ENCODE measurements around the gene MCTP1.

MCTP1 gene

DNA sequence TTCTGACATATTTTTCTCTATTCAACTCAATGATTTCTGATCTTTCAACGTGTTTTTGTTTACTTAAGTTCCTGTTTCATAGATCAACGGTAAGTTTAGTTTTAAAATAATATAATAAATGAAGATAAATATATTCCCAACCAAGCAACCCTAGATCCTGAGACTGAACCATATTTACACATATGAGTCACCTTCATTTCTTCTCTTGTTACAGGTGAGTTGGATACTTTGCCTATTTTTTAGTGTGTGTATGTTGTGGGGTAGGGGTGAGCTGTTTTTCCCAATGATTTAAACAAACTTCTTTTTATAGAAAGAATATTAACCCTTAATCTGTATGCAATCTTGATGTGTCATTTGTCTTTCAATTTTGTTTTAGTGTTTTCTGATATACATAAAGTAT is 186.9 kb downstream of the MCTP1 start:
- Histone ChIP-seq H3K23ac (ENCODE audit: low read length in 2 of 2) (no peak overlapping the region), H3K14ac (ENCODE audit: low read length in 2 of 2) (no peak overlapping the region), H3K79me1 (replicated peaks; ENCODE audit: low read length, poor library complexity, severe bottlenecking) (no peaks in the 10 kb centered on the region), H3K18ac (ENCODE audit: low read depth in 1 of 2, low read length in 2 of 2) (no peak overlapping the region), H3K4me2 (ENCODE audit: low read length, poor library complexity, severe bottlenecking) (no peak overlapping the region), H3K27ac (ENCODE audit: low read length, poor library complexity, severe bottlenecking) (no peak overlapping the region), H3K9ac (ENCODE audit: low read length) (no peak overlapping the region), H2BK5ac (ENCODE audit: low read depth, low read length, poor library complexity, severe bottlenecking) (no peak overlapping the region), H3K36me3 (ENCODE audit: control insufficient read depth in 1 of 2, insufficient read depth in 2 of 2, low read depth in 1 of 2, low read length in 2 of 2) (no peaks in the 10 kb centered on the region), H2BK120ac (ENCODE audit: low read depth, low read length) (no peak overlapping the region), H3K4ac (ENCODE audit: low read depth in 1 of 2, low read length in 2 of 2) (no peak overlapping the region), H3K27me3 (ENCODE audit: control insufficient read depth in 1 of 2, insufficient read depth in 1 of 2, low read length in 2 of 2) (no peaks in the 10 kb centered on the region), H2AK5ac (ENCODE audit: low read length, severe bottlenecking) (no peak overlapping the region), H3K4me1 (ENCODE audit: control insufficient read depth, insufficient read depth, low read depth, low read length) (peaks cover 5% of the 10 kb centered on the region), H2BK12ac (ENCODE audit: low read length in 2 of 2) (no peak overlapping the region), H4K91ac (ENCODE audit: low read length) (no peak overlapping the region), H3K9me3 (ENCODE audit: control insufficient read depth, low read length) (peaks cover 15% of the 10 kb centered on the region), H2AFZ (ENCODE audit: low read depth, low read length) (no peak overlapping the region), H2BK15ac (ENCODE audit: low read depth, poor library complexity, severe bottlenecking) (no peak overlapping the region), H4K8ac (ENCODE audit: low read length) (no peak overlapping the region), H3K4me3 (ENCODE audit: insufficient read depth in 1 of 2, low read depth in 1 of 2, low read length in 2 of 2) (no peak overlapping the region)
- no CpG with 5 or more reads among the region's 2 CpGs for WGBS
- DNase-seq, result no peak

DNA sequence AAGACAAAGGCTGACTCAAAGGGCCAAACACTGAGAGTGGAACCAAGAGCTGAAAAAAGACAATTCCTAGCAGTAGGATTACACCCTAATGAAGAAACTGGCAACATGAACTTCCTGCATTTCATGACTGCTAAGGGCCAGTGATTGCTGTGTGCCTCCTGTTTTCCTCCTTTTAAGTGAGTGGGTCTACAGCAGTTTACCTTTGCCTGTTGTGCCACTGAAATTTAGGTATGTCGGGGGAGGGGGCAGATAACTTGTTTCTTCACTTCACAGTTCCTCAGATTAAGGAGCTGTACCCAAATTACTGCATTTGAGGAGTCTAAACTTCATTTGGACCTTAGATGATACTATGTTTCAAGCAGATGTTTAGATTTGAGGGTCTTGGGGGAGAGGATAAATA is 191.7 kb downstream of the MCTP1 start:
- Histone ChIP-seq H3K23ac (ENCODE audit: low read length in 2 of 2) (no peak overlapping the region), H3K27ac (ENCODE audit: low read length, poor library complexity, severe bottlenecking) (no peak overlapping the region), H3K18ac (ENCODE audit: low read depth in 1 of 2, low read length in 2 of 2) (no peak overlapping the region)

DNA sequence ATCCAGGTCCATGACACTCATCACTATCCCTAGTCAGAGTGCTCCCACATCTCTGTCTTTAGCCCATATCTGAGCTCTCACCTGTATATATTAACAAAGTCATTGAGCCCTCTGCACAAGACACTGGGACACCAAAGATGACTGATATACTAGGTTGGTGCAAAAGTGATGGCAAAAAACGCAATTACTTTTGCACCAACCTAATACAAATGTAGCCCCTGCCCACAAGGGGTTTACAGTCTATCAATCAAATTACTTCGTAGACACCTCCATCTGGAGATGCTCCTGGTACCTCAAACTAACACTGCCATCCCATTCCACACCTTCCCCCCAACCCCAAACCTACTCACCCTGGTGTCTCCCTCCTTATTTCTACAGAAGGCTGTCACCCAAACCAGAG is 194.1 kb downstream of the MCTP1 start:
- H3K4me3 ChIP-seq (ENCODE audit: insufficient read depth in 1 of 2, low read depth in 1 of 2, low read length in 2 of 2), result no peak overlapping the region
- no peak overlapping the region for H2BK120ac ChIP-seq (ENCODE audit: low read depth, low read length)
- H3K23ac ChIP-seq (ENCODE audit: low read length in 2 of 2), result no peak overlapping the region
- no peak overlapping the region for H3K4me2 ChIP-seq (ENCODE audit: low read length, poor library complexity, severe bottlenecking)
- H3K79me1 ChIP-seq (replicated peaks; ENCODE audit: low read length, poor library complexity, severe bottlenecking), result no peaks in the 10 kb centered on the region
- no peak overlapping the region for H4K91ac ChIP-seq (ENCODE audit: low read length)
- H3K14ac ChIP-seq (ENCODE audit: low read length in 2 of 2), result no peak overlapping the region
- H2AFZ ChIP-seq (ENCODE audit: low read depth, low read length), result no peak overlapping the region
- no peak overlapping the region for H3K27ac ChIP-seq (ENCODE audit: low read length, poor library complexity, severe bottlenecking)
- no peak overlapping the region for H2BK5ac ChIP-seq (ENCODE audit: low read depth, low read length, poor library complexity, severe bottlenecking)
- no peak for DNase-seq
- H3K4ac ChIP-seq (ENCODE audit: low read depth in 1 of 2, low read length in 2 of 2), result no peak overlapping the region
- peaks cover 11% of the 10 kb centered on the region for H3K9me3 ChIP-seq (ENCODE audit: control insufficient read depth, low read length)
- no peaks in the 10 kb centered on the region for H3K27me3 ChIP-seq (ENCODE audit: control insufficient read depth in 1 of 2, insufficient read depth in 1 of 2, low read length in 2 of 2)
- no peak overlapping the region for H4K8ac ChIP-seq (ENCODE audit: low read length)
- no peak overlapping the region for H2BK15ac ChIP-seq (ENCODE audit: low read depth, poor library complexity, severe bottlenecking)
- peaks cover 2% of the 10 kb centered on the region for H3K4me1 ChIP-seq (ENCODE audit: control insufficient read depth, insufficient read depth, low read depth, low read length)
- H2AK5ac ChIP-seq (ENCODE audit: low read length, severe bottlenecking), result no peak overlapping the region
- no peak overlapping the region for H3K18ac ChIP-seq (ENCODE audit: low read depth in 1 of 2, low read length in 2 of 2)
- no peak overlapping the region for H2BK12ac ChIP-seq (ENCODE audit: low read length in 2 of 2)
- 74% methylated on average over 2 of the region's 2 CpGs for WGBS
- H3K36me3 ChIP-seq (ENCODE audit: control insufficient read depth in 1 of 2, insufficient read depth in 2 of 2, low read depth in 1 of 2, low read length in 2 of 2), result no peaks in the 10 kb centered on the region
- no peak overlapping the region for H3K9ac ChIP-seq (ENCODE audit: low read length)

More for the DNA sequence above, 191.7 kb downstream of the MCTP1 start:
- Histone ChIP-seq H2AFZ (ENCODE audit: low read depth, low read length) (no peak overlapping the region), H3K9ac (ENCODE audit: low read length) (no peak overlapping the region), H3K4me1 (ENCODE audit: control insufficient read depth, insufficient read depth, low read depth, low read length) (no peaks in the 10 kb centered on the region), H2BK120ac (ENCODE audit: low read depth, low read length) (no peak overlapping the region), H2BK12ac (ENCODE audit: low read length in 2 of 2) (no peak overlapping the region), H3K4me2 (ENCODE audit: low read length, poor library complexity, severe bottlenecking) (no peak overlapping the region), H3K27me3 (ENCODE audit: control insufficient read depth in 1 of 2, insufficient read depth in 1 of 2, low read length in 2 of 2) (no peaks in the 10 kb centered on the region), H4K91ac (ENCODE audit: low read length) (no peak overlapping the region), H3K14ac (ENCODE audit: low read length in 2 of 2) (no peak overlapping the region), H2AK5ac (ENCODE audit: low read length, severe bottlenecking) (no peak overlapping the region), H4K8ac (ENCODE audit: low read length) (no peak overlapping the region), H3K79me1 (replicated peaks; ENCODE audit: low read length, poor library complexity, severe bottlenecking) (no peaks in the 10 kb centered on the region), H3K36me3 (ENCODE audit: control insufficient read depth in 1 of 2, insufficient read depth in 2 of 2, low read depth in 1 of 2, low read length in 2 of 2) (no peaks in the 10 kb centered on the region), H2BK15ac (ENCODE audit: low read depth, poor library complexity, severe bottlenecking) (no peak overlapping the region), H3K9me3 (ENCODE audit: control insufficient read depth, low read length) (peaks cover 16% of the 10 kb centered on the region), H3K4me3 (ENCODE audit: insufficient read depth in 1 of 2, low read depth in 1 of 2, low read length in 2 of 2) (no peak overlapping the region), H3K4ac (ENCODE audit: low read depth in 1 of 2, low read length in 2 of 2) (no peak overlapping the region), H2BK5ac (ENCODE audit: low read depth, low read length, poor library complexity, severe bottlenecking) (no peak overlapping the region)
- 67% methylated on average over 1 of the region's 1 CpG for WGBS
- no peak for DNase-seq

DNA sequence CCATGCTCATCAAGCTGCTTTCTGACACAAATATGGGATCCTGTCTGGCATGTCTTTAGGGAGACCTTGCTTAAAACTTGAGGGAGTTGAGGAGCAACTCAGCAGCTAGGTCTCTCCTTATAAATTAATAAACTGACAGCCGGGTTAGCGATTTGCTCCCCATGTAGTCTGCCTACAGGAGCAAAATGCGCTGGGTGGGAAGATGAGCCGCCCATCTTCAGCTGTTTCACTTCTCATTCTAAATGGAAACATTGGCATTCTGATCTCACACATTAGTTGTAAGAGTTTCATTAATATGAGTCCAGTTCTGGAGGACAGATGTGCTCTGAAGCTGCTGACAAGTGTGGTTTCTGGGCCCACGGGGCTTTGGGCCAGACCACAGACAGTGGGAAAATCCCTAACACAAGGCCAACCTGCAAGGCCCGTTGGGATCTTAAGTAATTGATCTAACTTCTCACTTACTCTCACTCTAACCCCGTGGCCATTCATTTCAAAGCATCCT is 197.0 kb downstream of the MCTP1 start:
- H3K4me3 ChIP-seq (ENCODE audit: insufficient read depth in 1 of 2, low read depth in 1 of 2, low read length in 2 of 2), result no peak overlapping the region
- no peak overlapping the region for H2BK15ac ChIP-seq (ENCODE audit: low read depth, poor library complexity, severe bottlenecking)
- no peak overlapping the region for H3K4me2 ChIP-seq (ENCODE audit: low read length, poor library complexity, severe bottlenecking)
- peaks cover 4% of the 10 kb centered on the region for H3K4me1 ChIP-seq (ENCODE audit: control insufficient read depth, insufficient read depth, low read depth, low read length)
- H3K18ac ChIP-seq (ENCODE audit: low read depth in 1 of 2, low read length in 2 of 2), result no peak overlapping the region
- DNase-seq, result no peak
- H2BK12ac ChIP-seq (ENCODE audit: low read length in 2 of 2), result no peak overlapping the region
- 98% methylated on average over 4 of the region's 7 CpGs for WGBS
- no peaks in the 10 kb centered on the region for H3K9me3 ChIP-seq (ENCODE audit: control insufficient read depth, low read length)
- H3K4ac ChIP-seq (ENCODE audit: low read depth in 1 of 2, low read length in 2 of 2), result no peak overlapping the region
- no peak overlapping the region for H3K27ac ChIP-seq (ENCODE audit: low read length, poor library complexity, severe bottlenecking)
- no peak overlapping the region for H2AK5ac ChIP-seq (ENCODE audit: low read length, severe bottlenecking)
- no peak overlapping the region for H3K23ac ChIP-seq (ENCODE audit: low read length in 2 of 2)
- no peak overlapping the region for H3K14ac ChIP-seq (ENCODE audit: low read length in 2 of 2)
- no peaks in the 10 kb centered on the region for H3K36me3 ChIP-seq (ENCODE audit: control insufficient read depth in 1 of 2, insufficient read depth in 2 of 2, low read depth in 1 of 2, low read length in 2 of 2)
- no peak overlapping the region for H2BK120ac ChIP-seq (ENCODE audit: low read depth, low read length)
- no peaks in the 10 kb centered on the region for H3K79me1 ChIP-seq (replicated peaks; ENCODE audit: low read length, poor library complexity, severe bottlenecking)
- H4K8ac ChIP-seq (ENCODE audit: low read length), result no peak overlapping the region
- no peak overlapping the region for H3K9ac ChIP-seq (ENCODE audit: low read length)
- no peak overlapping the region for H2BK5ac ChIP-seq (ENCODE audit: low read depth, low read length, poor library complexity, severe bottlenecking)
- no peaks in the 10 kb centered on the region for H3K27me3 ChIP-seq (ENCODE audit: control insufficient read depth in 1 of 2, insufficient read depth in 1 of 2, low read length in 2 of 2)
- H2AFZ ChIP-seq (ENCODE audit: low read depth, low read length), result no peak overlapping the region
- H4K91ac ChIP-seq (ENCODE audit: low read length), result no peak overlapping the region

Data from mesenchymal stem cell (in vitro differentiated cells and primary cell).